Gastroesophageal sphincter (tissue), 4 donors: Measurements from ENCODE around the gene TMEM43. TPM values are rescaled to one million over a fixed set of nuclear protein-coding genes. Genes with fewer than 3 reads are reported as not detected.
"Not testable (repeated sequence)": the region's sequence is repeated elsewhere in the genome, so short reads cannot be mapped to it uniquely, and the experiment has no call there.

Experiments used
- ATAC-seq: fragments of 150-250 bp; one replicate; pipeline ENCODE4 v1.9.1; 2016; ENCODE audit warnings: mild to moderate bottlenecking, moderate library complexity
- H3K27ac ChIP-seq, 4 donors: fragments of 200-600 bp; sonication (generic) in 3 of 4; 1 replicate in 3 of 4; 2 replicates in 1 of 4; pipeline ENCODE4 v1.5.1; 2016 to 2019
- H3K27me3 ChIP-seq: fragments of 200-600 bp; sonication (generic); one replicate; pipeline ENCODE4 v1.5.1; 2019
- H3K36me3 ChIP-seq, 2 donors: fragments of 200-600 bp; sonication (generic); one replicate each; pipeline ENCODE4 v1.5.1; 2019; ENCODE audit warnings: control low read depth in 1 of 2
- H3K4me1 ChIP-seq, 3 donors: fragments of 200-600 bp; sonication (generic); 1 replicate in 2 of 3; 2 replicates in 1 of 3; pipeline ENCODE4 v1.5.1; 2016 to 2019; ENCODE audit warnings: control low read depth in 2 of 3
- H3K4me3 ChIP-seq, 2 donors: fragments of 200-600 bp; sonication (generic); one replicate each; pipeline ENCODE4 v1.5.1; 2019; ENCODE audit warnings: mild to moderate bottlenecking in 1 of 2, moderate library complexity in 1 of 2
- H3K9me3 ChIP-seq, 3 donors: fragments of 200-600 bp; sonication (generic); one replicate each; pipeline ENCODE4 v1.5.1; 2017 to 2019; ENCODE audit warnings: control low read depth in 2 of 3
- EP300 ChIP-seq: sonication (generic); formaldehyde crosslinking; IDR thresholded peaks from one replicate; pipeline ENCODE4 v1.6.1; 2017; ENCODE audit warnings: antibody characterized with exemption, mild to moderate bottlenecking
- POLR2A ChIP-seq, 2 donors: fragments of 450-650 bp; IDR thresholded peaks; one replicate each; pipeline ENCODE4 v1.6.1; 2017; ENCODE audit warnings: antibody characterized with exemption in 2 of 2, mild to moderate bottlenecking in 2 of 2, moderate library complexity in 1 of 2
- POLR2AphosphoS5 ChIP-seq: sonication (generic); formaldehyde crosslinking; IDR thresholded peaks from one replicate; pipeline ENCODE4 v1.6.1; 2017; ENCODE audit warnings: antibody characterized with exemption
- WGBS, 2 donors: methylation state at CpG; one replicate each; pipeline ENCODE4 v1.1.5; 2018; ENCODE audit warnings: low coverage in 1 of 2; 5-methylcytosine and 5-hydroxymethylcytosine counted together
- total RNA-seq, 4 donors: library from RNA; depleted of rRNA; stranded (reverse); fragments of >200 nt; gene quantifications; one replicate each; pipeline ENCODE4 v1.1.0, GENCODE V29; 2016
- TF ChIP-seq, protein P1 (sequence below), 4 experiments: fragments of 200-600 bp in 2 of 4; fragments of 450-650 bp in 2 of 4; sonication (generic) in 1 of 4; IDR thresholded peaks; one replicate each; pipeline ENCODE4 v1.5.1; 2017 to 2019; ENCODE audit warnings: antibody characterized with exemption in 4 of 4, mild to moderate bottlenecking in 2 of 4, moderate library complexity in 2 of 4

TMEM43 gene
- total RNA-seq, 4 donors from 2014 or later, result 115 to 227 (median 183) TPM

GRCh38 chr3:14119651-14120050 is 5.2 kb upstream of the TMEM43 start:
- no peak for TF ChIP-seq EP300
- no peak for TF ChIP-seq POLR2A (IDR thresholded peaks at IDR 0.05)
- TF ChIP-seq, protein P1, sequence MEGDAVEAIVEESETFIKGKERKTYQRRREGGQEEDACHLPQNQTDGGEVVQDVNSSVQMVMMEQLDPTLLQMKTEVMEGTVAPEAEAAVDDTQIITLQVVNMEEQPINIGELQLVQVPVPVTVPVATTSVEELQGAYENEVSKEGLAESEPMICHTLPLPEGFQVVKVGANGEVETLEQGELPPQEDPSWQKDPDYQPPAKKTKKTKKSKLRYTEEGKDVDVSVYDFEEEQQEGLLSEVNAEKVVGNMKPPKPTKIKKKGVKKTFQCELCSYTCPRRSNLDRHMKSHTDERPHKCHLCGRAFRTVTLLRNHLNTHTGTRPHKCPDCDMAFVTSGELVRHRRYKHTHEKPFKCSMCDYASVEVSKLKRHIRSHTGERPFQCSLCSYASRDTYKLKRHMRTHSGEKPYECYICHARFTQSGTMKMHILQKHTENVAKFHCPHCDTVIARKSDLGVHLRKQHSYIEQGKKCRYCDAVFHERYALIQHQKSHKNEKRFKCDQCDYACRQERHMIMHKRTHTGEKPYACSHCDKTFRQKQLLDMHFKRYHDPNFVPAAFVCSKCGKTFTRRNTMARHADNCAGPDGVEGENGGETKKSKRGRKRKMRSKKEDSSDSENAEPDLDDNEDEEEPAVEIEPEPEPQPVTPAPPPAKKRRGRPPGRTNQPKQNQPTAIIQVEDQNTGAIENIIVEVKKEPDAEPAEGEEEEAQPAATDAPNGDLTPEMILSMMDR (IDR thresholded peaks at IDR 0.05), result no peak
- no peak for TF ChIP-seq POLR2AphosphoS5
- H3K9me3 ChIP-seq, result no peaks in the 10 kb centered on the region
- H3K4me1 ChIP-seq, result peaks cover 0 to 32% (median 7%) of the 10 kb centered on the region in 3 donors
- no peak overlapping the region for H3K4me3 ChIP-seq
- no peaks in the 10 kb centered on the region for H3K27me3 ChIP-seq
- no peak for ATAC-seq
- no peak overlapping the region for H3K27ac ChIP-seq
- peaks cover 3 to 62% of the 10 kb centered on the region in 2 donors for H3K36me3 ChIP-seq
- 83 to 100% methylated on average over 1 to 2 of the region's 2 CpGs for WGBS, 2 donors

- Histone ChIP-seq H3K4me1 (peaks cover 0 to 32% (median 7%) of the 10 kb centered on the region in 3 donors), H3K4me3 (no peak overlapping the region), H3K27me3 (no peaks in the 10 kb centered on the region), H3K9me3 (no peaks in the 10 kb centered on the region), H3K27ac (no peak overlapping the region), H3K36me3 (peaks cover 2 to 55% of the 10 kb centered on the region in 2 donors)
- ATAC-seq, result no peak
- TF ChIP-seq POLR2A (IDR thresholded peaks at IDR 0.05) (no peak), POLR2AphosphoS5 (no peak)
- 90 to 100% methylated on average over 4 to 11 of the region's 11 CpGs for WGBS, 2 donors
Observed at GRCh38 chr3:14120111-14120920, 4.5 kb upstream of the TMEM43 start.

GRCh38 chr3:14120921-14121448 is 3.9 kb upstream of the TMEM43 start:
- peaks cover 0 to 36% (median 8%) of the 10 kb centered on the region in 3 donors for H3K4me1 ChIP-seq
- not testable (repeated sequence) for ATAC-seq, H3K27me3 ChIP-seq, H3K27ac ChIP-seq, H3K4me3 ChIP-seq, H3K9me3 ChIP-seq
- peaks cover 0 to 49% of the 10 kb centered on the region in 2 donors for H3K36me3 ChIP-seq
- 100% methylated on average over 1 of the region's 2 CpGs; no CpG with 5 or more reads in 1 of the 2 donors for WGBS, 2 donors

DNA sequence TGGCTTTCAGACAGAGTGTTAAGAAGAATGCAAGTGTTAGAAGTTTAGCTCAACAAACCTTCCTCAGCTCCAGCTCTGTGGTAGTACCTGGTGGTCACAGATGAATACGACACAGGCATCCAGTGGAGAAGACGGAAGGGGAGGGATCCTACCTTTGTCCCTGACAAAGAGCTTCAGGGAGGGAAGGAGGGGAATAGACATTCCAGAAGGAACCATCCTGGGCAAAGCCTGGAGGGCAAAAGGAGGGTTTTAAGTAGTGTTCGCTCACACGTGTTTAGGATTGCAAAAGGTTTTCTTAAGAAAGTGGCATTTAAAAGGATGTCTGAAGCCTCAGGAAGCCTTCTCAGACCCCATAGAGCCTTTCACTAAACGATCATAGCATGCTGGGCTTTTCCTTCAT is 3.0 kb upstream of the TMEM43 start:
- Histone ChIP-seq H3K36me3 (peaks cover 0 to 40% of the 10 kb centered on the region in 2 donors), H3K27me3 (no peaks in the 10 kb centered on the region), H3K27ac (no peak overlapping the region), H3K9me3 (no peaks in the 10 kb centered on the region), H3K4me1 (peaks cover 7 to 45% (median 17%) of the 10 kb centered on the region in 3 donors), H3K4me3 (no peak overlapping the region)
- WGBS, 2 donors, result 89 to 96% methylated on average over 3 to 5 of the region's 5 CpGs
- TF ChIP-seq, protein P1 (IDR thresholded peaks at IDR 0.05), result no peak
- TF ChIP-seq POLR2A (IDR thresholded peaks at IDR 0.05) (no peak), POLR2AphosphoS5 (no peak), EP300 (no peak)
- ATAC-seq, result no peak

- Histone ChIP-seq H3K9me3 (no peaks in the 10 kb centered on the region), H3K4me3 (no peak overlapping the region), H3K36me3 (peaks cover 0 to 36% of the 10 kb centered on the region in 2 donors), H3K4me1 (peaks cover 8 to 50% (median 22%) of the 10 kb centered on the region in 3 donors), H3K27me3 (no peaks in the 10 kb centered on the region), H3K27ac (no peak overlapping the region)
- WGBS, 2 donors, result 87 to 100% methylated on average over 2 of the region's 3 CpGs
- ATAC-seq, result no peak
- TF ChIP-seq, protein P1 (IDR thresholded peaks at IDR 0.05), result no peak
- no peak for TF ChIP-seq POLR2AphosphoS5
- TF ChIP-seq EP300, result no peak
- TF ChIP-seq POLR2A (IDR thresholded peaks at IDR 0.05), result no peak
Observed at GRCh38 chr3:14122301-14122700, 2.6 kb upstream of the TMEM43 start.
